Activated CD4-positive, alpha-beta T cell treated with anti-CD3 and anti-CD28 coated beads for 24 hours (primary cell): ENCODE measurements around the gene SEPTIN6.

Experiments used
- DNase-seq, 2 donors: peaks; one replicate each; pipeline ENCODE4 v3.0.0-alpha.2; 2020; ENCODE audit warnings: low read depth in 2 of 2

The SEPTIN6 gene

GRCh38 chrX:119693040-119693995 is at the start of gene SEPTIN6:
SEPTIN6 (minus strand) TSS chrX:119693168; CDS start chrX:119693105, 63 bp downstream.
- DNase-seq = peak; percentile 63 to 77

- no peak for DNase-seq
These were observed 45.8 kb upstream of the SEPTIN6 start for GRCh38 chrX:119738742-119739141.

- no peak for DNase-seq
These were observed 43.3 kb upstream of the SEPTIN6 start for GRCh38 chrX:119736206-119736764.

- no peak for DNase-seq
These were observed 42.5 kb upstream of the SEPTIN6 start for GRCh38 chrX:119735467-119735866.

GRCh38 chrX:119734897-119735339 is 42.0 kb upstream of the SEPTIN6 start:
- DNase-seq = no peak

- peak; percentile 24 to 55 for DNase-seq
These were observed 36.6 kb upstream of the SEPTIN6 start for GRCh38 chrX:119729408-119730201.

- DNase-seq = no peak
These were observed 35.5 kb upstream of the SEPTIN6 start for GRCh38 chrX:119728487-119728886.

GRCh38 chrX:119726900-119727555 is 34.1 kb upstream of the SEPTIN6 start:
- DNase-seq = no peak

GRCh38 chrX:119721926-119722325 is 29.0 kb upstream of the SEPTIN6 start:
- no peak for DNase-seq

- no peak for DNase-seq
These were observed 28.5 kb upstream of the SEPTIN6 start for GRCh38 chrX:119721487-119721886.

GRCh38 chrX:119709630-119710029 is 16.7 kb upstream of the SEPTIN6 start:
- no peak for DNase-seq

GRCh38 chrX:119708936-119709335 is 16.0 kb upstream of the SEPTIN6 start:
- DNase-seq = no peak

GRCh38 chrX:119706616-119707015 is 13.6 kb upstream of the SEPTIN6 start:
- DNase-seq = no peak

- no peak for DNase-seq
These were observed 5.9 kb upstream of the SEPTIN6 start for GRCh38 chrX:119698845-119699244.

GRCh38 chrX:119696251-119696890 is 3.4 kb upstream of the SEPTIN6 start:
- no peak for DNase-seq

GRCh38 chrX:119695535-119696050 is 2.6 kb upstream of the SEPTIN6 start:
- no peak for DNase-seq

- no peak for DNase-seq
These were observed 1.9 kb upstream of the SEPTIN6 start for GRCh38 chrX:119694601-119695534.

GRCh38 chrX:119693996-119694451 is 1.1 kb upstream of the SEPTIN6 start:
- no peak for DNase-seq

- peak; percentile 54 to 63 for DNase-seq
These were observed 553 bp downstream of the SEPTIN6 start for GRCh38 chrX:119692191-119693039.
